HG03432 (cell line): ENCODE data around the gene IRX4.
"Not testable (repeated sequence)": the region's sequence is repeated elsewhere in the genome, so short reads cannot be mapped to it uniquely, and the experiment has no call there.

ENCODE experiments used
- ATAC-seq: cut with Tn5 transposase; IDR thresholded peaks from one replicate; pipeline ENCODE4 v1.9.1; 2021; ENCODE audit warnings: mild to moderate bottlenecking, moderate library complexity; ENCODE audit not compliant: unreplicated experiment

IRX4 gene

GRCh38 chr5:1879292-1880263 lies 3.1 kb downstream of the IRX4 start:
- no peak for ATAC-seq

- no peak for ATAC-seq
Observed at GRCh38 chr5:1878050-1878849, 4.5 kb downstream of the IRX4 start.

DNA sequence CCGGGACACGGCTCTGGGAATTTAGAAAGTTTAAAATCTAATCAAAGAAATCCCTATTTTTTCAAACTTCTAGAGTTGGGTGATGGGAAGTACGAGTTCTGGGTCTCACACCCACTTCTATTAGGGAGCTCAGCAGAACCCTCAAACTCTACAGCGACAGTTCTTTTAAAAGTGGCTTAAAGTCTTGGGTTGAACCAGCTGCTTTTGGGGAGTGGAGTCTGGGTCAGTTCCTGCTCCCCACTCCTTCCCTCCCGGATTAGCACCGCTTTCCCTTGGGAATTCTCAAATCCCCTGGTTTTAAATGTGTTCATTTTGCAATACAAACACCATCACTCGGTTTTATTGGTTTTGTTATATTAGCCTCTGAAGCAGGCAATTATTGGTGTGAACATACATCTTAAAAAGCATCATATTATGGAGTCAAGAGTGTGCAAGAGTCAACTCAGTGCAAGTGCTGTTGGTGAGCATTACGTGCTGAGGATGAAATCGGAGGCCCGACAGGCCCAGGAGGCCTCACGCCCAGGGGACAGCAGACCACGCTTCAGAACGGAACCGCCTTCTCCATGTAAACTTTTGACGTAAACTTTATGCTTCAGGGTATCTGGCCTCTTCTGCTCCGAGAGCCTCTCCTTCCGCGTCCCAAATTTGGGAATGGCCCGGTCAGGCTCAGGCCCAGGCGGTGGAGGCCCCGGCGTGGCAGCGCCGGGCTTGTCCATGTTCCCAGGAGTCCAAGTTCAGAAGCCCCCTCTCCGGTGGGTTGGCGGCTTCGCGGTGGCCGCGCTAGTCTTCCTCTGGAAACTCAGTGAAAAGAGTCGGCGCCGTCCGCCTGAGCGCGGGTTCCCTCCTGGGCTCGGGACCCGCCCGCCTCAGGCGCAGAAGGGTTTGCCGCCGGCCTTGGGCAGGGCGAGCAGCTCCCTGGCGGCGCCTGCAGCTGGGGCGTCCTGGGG lies 5.3 kb downstream of the IRX4 start:
- no peak for ATAC-seq

GRCh38 chr5:1876660-1877064 lies 6.1 kb downstream of the IRX4 start:
- ATAC-seq, result no peak

DNA sequence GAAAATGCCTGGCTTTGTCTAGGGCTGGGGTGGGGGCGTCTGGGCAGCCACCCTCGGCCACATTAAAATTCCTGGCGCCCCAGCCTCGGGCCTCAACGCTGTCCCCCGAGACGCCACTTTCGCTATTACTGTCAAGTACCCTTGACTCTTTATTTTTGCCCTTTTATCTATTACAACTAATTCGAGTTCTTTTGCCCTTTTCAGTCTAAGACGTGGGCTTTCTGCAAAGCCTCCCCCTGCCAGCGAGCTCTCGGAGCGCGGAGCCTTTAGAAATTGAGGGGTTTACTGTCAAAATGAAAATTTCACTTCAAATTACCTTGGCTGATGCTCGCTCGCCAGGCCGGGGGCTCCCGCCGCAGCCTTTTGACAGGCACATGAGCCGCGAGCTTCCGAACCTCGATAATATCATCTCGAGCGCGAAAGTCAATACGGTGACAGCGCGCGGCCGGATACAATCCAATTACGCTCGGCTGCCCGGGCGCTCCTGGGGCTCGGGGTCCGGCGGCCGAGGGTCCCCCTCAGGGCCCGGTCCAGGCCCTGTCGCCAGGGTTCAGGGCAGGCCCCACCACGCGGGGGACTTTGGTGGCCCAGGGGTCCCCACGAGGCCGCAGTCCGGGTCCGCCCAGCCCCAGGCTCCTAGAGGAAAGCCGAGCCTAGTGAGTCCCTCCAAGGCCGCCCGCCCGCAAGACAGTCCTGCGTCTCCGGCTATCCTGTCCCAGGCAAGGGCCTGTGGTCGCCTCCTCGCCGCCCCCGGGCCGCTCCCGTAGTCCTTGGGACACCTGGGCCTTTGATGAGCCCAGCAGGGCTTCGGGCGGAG lies 6.7 kb downstream of the IRX4 start:
- ATAC-seq, result no peak

DNA sequence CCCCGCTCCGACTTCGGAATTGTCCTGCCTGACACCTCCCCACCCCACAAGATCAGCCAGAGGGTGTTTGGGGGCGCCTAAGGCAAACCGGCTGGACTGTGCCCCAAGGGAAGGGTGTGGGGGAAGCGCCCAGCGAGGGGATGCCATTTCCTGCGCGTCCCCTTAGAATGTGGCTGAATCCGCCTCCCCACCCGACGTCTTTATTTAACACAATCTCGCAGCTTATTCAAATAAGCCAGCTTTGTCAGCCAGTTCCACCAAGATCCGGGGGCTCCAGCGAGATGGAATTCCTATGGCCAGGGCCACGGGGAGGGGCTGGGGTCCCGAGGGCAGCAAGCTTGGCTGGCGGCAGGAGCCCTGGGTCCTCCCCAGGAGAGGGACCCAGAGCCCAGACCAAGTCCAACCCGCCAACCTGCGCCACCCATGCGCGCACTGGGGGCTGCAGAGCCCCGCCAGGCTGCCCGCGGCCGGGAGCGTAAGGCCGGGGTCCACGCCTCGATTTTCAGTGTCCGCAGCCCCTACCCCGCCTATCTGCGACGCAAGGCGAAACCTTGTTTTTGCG lies 7.4 kb downstream of the IRX4 start:
- no peak for ATAC-seq

DNA sequence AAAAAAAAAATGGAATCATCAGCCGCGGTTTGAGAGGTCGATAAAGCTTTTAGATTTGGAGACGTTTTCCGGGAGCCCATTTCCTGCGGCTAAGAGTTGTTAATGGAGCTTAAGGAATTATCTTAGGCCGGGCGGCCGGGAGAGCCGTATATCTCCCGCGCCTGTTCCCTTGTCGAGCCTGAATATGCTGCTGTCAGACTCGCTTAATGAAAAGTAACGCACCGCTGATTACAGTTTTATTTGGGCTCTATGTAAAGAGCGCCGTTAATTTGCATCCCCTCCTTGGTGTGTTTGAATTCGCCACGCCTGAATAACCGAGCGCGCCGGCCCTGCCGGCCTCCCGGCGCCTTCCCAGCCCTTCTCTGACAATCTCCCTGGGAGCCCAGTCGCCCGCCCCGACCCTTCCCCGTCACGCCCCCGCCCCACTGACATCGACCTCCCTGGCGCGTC lies 7.9 kb downstream of the IRX4 start:
- no peak for ATAC-seq

DNA sequence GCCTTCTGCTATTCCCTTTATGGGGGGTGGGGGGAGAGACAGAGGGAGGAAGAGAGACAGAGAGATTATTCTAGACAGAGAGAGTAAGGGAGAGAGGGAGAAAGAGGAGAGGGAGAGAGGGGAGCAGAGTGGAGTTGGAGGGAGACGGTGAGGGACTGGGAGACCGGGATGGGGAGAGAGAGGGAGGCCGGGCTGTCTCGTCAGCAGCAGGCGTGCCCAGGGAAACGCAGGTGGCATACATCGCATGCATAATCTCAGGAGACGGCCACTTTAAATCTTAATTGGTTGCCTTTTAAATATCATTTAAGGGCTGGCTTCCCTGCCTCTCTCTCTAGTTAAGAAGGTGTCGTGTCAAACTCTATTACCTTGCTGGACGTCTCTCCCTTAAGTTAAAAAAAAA lies 8.4 kb downstream of the IRX4 start:
- ATAC-seq, result no peak

DNA sequence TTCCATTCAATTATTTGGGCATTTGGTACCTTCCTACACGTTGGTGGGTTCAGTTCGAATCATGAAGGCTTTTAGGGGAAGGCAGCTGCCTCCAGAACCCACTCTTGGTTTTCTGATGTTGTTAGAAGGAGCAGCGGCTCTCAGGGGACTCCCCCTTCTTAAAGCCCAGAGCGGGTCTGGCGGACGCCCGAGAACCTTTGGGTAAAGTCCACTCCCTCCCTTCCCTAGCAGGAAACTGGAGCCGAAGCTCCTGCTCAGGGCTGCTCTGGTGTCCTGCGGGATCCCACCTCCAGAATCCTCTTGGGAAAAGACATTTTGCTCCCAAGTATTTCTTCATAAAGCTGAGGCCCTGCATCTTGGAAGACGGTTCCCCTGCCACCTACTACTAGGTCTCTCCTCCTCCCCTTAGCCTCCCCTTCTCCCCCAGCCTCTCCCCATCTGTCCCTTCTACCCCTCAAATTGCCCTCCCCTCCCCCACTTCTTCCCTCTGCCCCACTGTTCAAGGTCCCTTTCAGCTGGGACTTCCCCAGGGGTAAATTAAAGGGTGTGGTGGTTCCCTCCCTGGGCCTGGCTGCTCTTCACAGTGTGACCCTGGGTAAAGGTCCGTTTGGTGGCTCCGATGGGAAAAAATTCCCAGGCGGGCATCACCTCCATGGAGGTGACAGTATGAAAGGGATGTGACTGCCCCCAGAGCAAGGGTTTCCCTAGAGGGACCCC lies 9.3 kb downstream of the IRX4 start:
- ATAC-seq, result no peak

DNA sequence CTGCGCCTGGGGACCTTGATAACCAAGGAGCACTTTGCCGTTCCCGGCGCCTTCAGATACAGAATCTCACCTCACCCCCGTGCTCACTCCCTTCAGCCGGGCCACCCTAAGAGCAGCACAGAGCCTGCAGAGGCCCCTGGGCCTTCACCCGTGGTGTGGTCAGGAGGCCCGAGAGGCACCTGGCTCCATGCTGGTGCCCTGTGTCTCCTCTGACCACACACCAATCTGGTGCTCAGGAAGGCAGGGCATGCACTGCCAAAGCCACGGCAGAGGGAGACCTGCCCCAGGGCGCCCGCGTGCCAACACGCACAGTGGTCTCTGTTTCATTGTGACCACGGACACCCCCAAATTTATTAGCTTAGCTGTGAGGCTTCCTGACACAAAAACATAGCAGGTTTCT lies 11.3 kb downstream of the IRX4 start:
- ATAC-seq, result no peak

GRCh38 chr5:1870435-1871272 lies 12.1 kb downstream of the IRX4 start:
- ATAC-seq, result not testable (repeated sequence)

DNA sequence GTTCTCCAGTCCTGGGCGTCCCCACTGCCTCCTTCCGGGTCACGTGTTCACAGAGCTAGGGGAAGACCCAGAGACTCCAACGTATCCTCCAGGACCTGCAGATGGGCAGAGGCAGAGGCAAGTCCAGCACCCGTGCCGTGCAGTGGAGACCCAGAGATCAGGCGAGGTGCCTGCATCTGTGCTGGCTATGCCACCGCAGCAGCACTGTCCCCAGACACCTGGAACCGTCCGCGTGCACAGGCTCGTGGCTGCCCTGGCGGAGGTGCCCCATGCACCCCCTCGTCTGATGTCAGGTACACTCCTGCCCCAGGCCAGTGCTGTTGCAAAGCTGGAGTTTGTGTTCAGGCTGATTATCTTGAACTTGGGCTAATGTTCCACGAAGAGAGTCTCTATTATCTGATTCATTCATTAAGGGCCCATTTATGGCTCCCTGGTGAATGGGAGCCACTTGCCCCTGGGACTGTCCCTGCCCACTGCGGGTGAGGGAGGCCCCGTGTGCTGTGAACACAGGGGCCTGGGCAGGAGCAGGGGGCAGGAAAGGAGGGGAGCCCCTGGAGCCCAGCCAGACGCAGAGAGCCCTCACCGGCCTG lies 13.7 kb downstream of the IRX4 start:
- no peak for ATAC-seq

DNA sequence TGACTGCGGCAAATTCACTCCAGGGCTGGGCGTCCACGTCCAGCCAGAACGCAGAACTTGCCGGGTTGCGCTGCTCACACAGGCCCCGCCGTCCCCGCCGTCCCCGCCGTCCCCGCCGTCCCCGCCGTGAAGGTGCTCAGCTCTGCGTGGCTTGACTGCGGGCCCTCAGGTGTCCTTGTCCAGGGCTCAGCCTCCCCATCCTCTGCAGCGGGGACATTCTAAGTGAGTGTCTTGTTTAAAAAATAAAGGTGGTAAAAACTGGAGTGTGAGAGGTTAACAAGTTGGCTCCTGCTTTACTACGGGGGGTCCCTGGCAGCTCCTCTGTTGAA lies 14.9 kb downstream of the IRX4 start:
- ATAC-seq, result no peak

GRCh38 chr5:1867114-1867814 lies 15.5 kb downstream of the IRX4 start:
- ATAC-seq, result no peak

GRCh38 chr5:1865948-1866347 lies 16.8 kb downstream of the IRX4 start:
- no peak for ATAC-seq

GRCh38 chr5:1865486-1865885 lies 17.2 kb downstream of the IRX4 start:
- ATAC-seq, result no peak

DNA sequence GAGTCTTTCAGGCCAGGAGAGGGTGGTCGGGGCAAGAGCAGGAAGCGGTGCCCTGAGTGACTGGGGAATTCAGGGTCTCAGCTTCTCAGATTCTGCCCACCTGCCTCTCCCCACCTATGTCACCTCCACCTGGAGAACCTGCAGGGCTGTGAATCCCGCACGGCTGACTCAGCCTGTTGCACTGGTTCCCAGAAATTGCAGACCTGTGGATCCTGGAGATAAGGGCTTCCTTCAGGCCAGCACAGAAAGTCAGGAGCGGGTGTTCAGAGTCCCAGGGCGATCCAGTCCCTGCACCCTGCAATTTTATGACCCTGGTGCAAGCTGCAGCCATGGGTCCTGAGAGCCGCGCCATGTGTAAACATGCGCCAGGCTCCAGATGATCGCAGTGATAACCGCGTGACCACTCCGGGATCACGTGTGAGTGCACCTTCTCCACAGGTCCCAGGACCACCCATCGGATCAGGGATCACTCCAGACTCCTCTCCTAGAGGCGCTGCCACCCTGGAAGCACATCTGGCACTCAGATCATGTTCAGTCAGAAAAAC lies 17.8 kb downstream of the IRX4 start:
- no peak for ATAC-seq
